Hepatocyte (in vitro differentiated cells): ENCODE data around the gene DISC1. TPM values are rescaled to one million over a fixed set of nuclear protein-coding genes. Genes with fewer than 3 reads are reported as not detected.
A peak's percentile ranks its signal among the peaks of the same experiment; 100 is the strongest.

ENCODE experiments used
- DNase-seq: peaks from one replicate; pipeline ENCODE4 v3.0.0-alpha.2; 2016; ENCODE audit warnings: low spot score
- H2AFZ ChIP-seq: fragments of 200-600 bp; sonication (generic); 2 replicates; pipeline ENCODE4 v1.6.0; 2016; ENCODE audit warnings: antibody characterized with exemption, mild to moderate bottlenecking
- H3K27ac ChIP-seq: fragments of 200-600 bp; sonication (generic); 2 replicates; pipeline ENCODE4 v1.5.1; 2016; ENCODE audit warnings: mild to moderate bottlenecking
- H3K27me3 ChIP-seq: fragments of 200-600 bp; sonication (generic); 2 replicates; pipeline ENCODE4 v1.6.1; 2016
- H3K36me3 ChIP-seq: fragments of 200-600 bp; sonication (generic); replicated peaks from 2 replicates; pipeline ENCODE4 v1.5.1; 2016; ENCODE audit warnings: low read depth; ENCODE audit not compliant: insufficient read depth
- H3K4me1 ChIP-seq: fragments of 200-600 bp; sonication (generic); 2 replicates; pipeline ENCODE4 v1.5.1; 2016; ENCODE audit warnings: mild to moderate bottlenecking, moderate library complexity; ENCODE audit not compliant: insufficient read depth
- H3K4me2 ChIP-seq: fragments of 200-600 bp; sonication (generic); 2 replicates; pipeline ENCODE4 v1.6.0; 2016
- H3K4me3 ChIP-seq: fragments of 200-600 bp; sonication (generic); 2 replicates; pipeline ENCODE4 v1.5.1; 2016; ENCODE audit warnings: mild to moderate bottlenecking
- H3K79me2 ChIP-seq: fragments of 200-600 bp; sonication (generic); 2 replicates; pipeline ENCODE4 v1.6.0; 2017; ENCODE audit warnings: mild to moderate bottlenecking
- H3K9me2 ChIP-seq: fragments of 200-600 bp; sonication (generic); replicated peaks from 2 replicates; pipeline ENCODE4 v1.6.0; 2017; ENCODE audit warnings: mild to moderate bottlenecking; ENCODE audit not compliant: insufficient read depth
- H3K9me3 ChIP-seq: fragments of 200-600 bp; sonication (generic); 2 replicates; pipeline ENCODE4 v1.5.1; 2016; ENCODE audit warnings: low read depth, mild to moderate bottlenecking
- H4K20me1 ChIP-seq: fragments of 200-600 bp; sonication (generic); 2 replicates; pipeline ENCODE4 v1.6.0; 2016; ENCODE audit warnings: mild to moderate bottlenecking; ENCODE audit not compliant: insufficient read depth, poor library complexity, severe bottlenecking
- EZH2 ChIP-seq: fragments of 200-600 bp; sonication (generic); IDR thresholded peaks from 2 replicates; pipeline ENCODE4 v1.6.1; 2016; ENCODE audit warnings: antibody characterized with exemption, mild to moderate bottlenecking, borderline replicate concordance
- EZH2phosphoT487 ChIP-seq: fragments of 200-600 bp; sonication (generic); IDR thresholded peaks from one replicate; pipeline ENCODE4 v1.6.1; 2018; ENCODE audit warnings: antibody characterized with exemption, mild to moderate bottlenecking, low read depth, moderate library complexity; ENCODE audit not compliant: unreplicated experiment, severe bottlenecking
- WGBS: methylation state at CpG from one replicate; pipeline ENCODE4 v1.1.6; 2016; ENCODE audit warnings: low lambda C conversion rate; ENCODE audit errors: missing lambda C conversion rate; 5-methylcytosine and 5-hydroxymethylcytosine counted together
- polyA plus RNA-seq: library from polyadenylated mRNA; unstranded; fragments of >200 nt; fragmentation: Nextera tagmentation; extraction: Ambion mirVana; gene quantifications from 2 replicates; pipeline ENCODE4 v1.2.1, GENCODE V29; 2016
- total RNA-seq: library from RNA; depleted of rRNA; stranded (reverse); fragments of >200 nt; gene quantifications from 2 replicates; pipeline ENCODE4 v1.2.3, GENCODE V29; 2014
- TF ChIP-seq, protein P1 (sequence below): fragments of 200-600 bp; sonication (generic); IDR thresholded peaks from 2 replicates; pipeline ENCODE4 v1.5.1; 2016; ENCODE audit warnings: antibody characterized with exemption, mild to moderate bottlenecking; ENCODE audit not compliant: poor library complexity

Gene DISC1
- total and polyA plus RNA-seq, 2 experiments from 2014 or later, result 3.0 to 4.7 TPM

DNA sequence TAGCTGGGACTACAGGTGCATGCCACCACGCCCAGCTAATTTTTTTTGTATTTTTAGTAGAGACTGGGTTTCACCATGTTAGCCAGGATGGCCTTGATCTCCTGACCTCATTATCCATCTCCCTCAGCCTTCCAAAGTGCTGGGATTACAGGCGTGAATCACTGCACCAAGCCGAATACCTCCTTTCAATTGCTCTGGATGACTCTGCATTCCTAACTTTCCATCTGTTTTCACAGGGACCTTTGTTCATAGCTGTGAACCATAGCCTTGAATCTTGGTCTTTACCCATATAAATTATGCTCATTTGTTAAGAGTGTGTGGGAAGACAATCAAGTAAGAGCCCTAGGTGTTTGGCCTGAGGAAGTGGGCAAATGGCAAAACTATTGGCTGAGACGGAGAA, 422.7 kb downstream of the DISC1 start:
- Histone ChIP-seq H3K4me3 (no peak overlapping the region), H2AFZ (no peak overlapping the region), H3K79me2 (no peaks in the 10 kb centered on the region), H4K20me1 (no peaks in the 10 kb centered on the region), H3K27me3 (no peaks in the 10 kb centered on the region), H3K4me2 (no peak overlapping the region), H3K27ac (no peak overlapping the region), H3K9me2 (no peaks in the 10 kb centered on the region), H3K4me1 (no peaks in the 10 kb centered on the region), H3K36me3 (no peaks in the 10 kb centered on the region), H3K9me3 (no peaks in the 10 kb centered on the region)
- no peak for DNase-seq
- WGBS, result 83% methylated on average over 4 of the region's 4 CpGs
- TF ChIP-seq, protein P1, sequence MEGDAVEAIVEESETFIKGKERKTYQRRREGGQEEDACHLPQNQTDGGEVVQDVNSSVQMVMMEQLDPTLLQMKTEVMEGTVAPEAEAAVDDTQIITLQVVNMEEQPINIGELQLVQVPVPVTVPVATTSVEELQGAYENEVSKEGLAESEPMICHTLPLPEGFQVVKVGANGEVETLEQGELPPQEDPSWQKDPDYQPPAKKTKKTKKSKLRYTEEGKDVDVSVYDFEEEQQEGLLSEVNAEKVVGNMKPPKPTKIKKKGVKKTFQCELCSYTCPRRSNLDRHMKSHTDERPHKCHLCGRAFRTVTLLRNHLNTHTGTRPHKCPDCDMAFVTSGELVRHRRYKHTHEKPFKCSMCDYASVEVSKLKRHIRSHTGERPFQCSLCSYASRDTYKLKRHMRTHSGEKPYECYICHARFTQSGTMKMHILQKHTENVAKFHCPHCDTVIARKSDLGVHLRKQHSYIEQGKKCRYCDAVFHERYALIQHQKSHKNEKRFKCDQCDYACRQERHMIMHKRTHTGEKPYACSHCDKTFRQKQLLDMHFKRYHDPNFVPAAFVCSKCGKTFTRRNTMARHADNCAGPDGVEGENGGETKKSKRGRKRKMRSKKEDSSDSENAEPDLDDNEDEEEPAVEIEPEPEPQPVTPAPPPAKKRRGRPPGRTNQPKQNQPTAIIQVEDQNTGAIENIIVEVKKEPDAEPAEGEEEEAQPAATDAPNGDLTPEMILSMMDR, result no peak
- TF ChIP-seq EZH2, result no peak
- TF ChIP-seq EZH2phosphoT487, result no peak

- no peak overlapping the region for H3K4me2 ChIP-seq
- 58% methylated on average over 10 of the region's 10 CpGs for WGBS
- H2AFZ ChIP-seq, result no peak overlapping the region
- H3K27me3 ChIP-seq, result peaks cover 3% of the 10 kb centered on the region
- no peaks in the 10 kb centered on the region for H3K79me2 ChIP-seq
- DNase-seq, result no peak
- H3K4me3 ChIP-seq, result no peak overlapping the region
- H3K27ac ChIP-seq, result no peak overlapping the region
- no peaks in the 10 kb centered on the region for H3K4me1 ChIP-seq
- H4K20me1 ChIP-seq, result no peaks in the 10 kb centered on the region
- no peaks in the 10 kb centered on the region for H3K9me2 ChIP-seq
- H3K36me3 ChIP-seq, result no peaks in the 10 kb centered on the region
- no peaks in the 10 kb centered on the region for H3K9me3 ChIP-seq
- TF ChIP-seq EZH2phosphoT487, result no peak
- no peak for TF ChIP-seq EZH2
- TF ChIP-seq, protein P1, result no peak
These were observed 430.8 kb downstream of the DISC1 start for GRCh38 chr1:232057217-232057895.

GRCh38 chr1:232057896-232058274, 431.3 kb downstream of the DISC1 start:
- Histone ChIP-seq H3K4me3 (no peak overlapping the region), H3K36me3 (no peaks in the 10 kb centered on the region), H3K27ac (no peak overlapping the region), H3K4me1 (no peaks in the 10 kb centered on the region), H4K20me1 (no peaks in the 10 kb centered on the region), H2AFZ (no peak overlapping the region), H3K9me3 (no peaks in the 10 kb centered on the region), H3K79me2 (no peaks in the 10 kb centered on the region), H3K9me2 (no peaks in the 10 kb centered on the region), H3K4me2 (no peak overlapping the region), H3K27me3 (peaks cover 3% of the 10 kb centered on the region)
- DNase-seq, result peak; percentile 15
- WGBS, result 61% methylated on average over 1 of the region's 1 CpG
- TF ChIP-seq EZH2, result no peak
- TF ChIP-seq EZH2phosphoT487, result no peak
- TF ChIP-seq, protein P1, result no peak
